ENCODE results near the gene DCAF8.
A peak's percentile ranks its signal among the peaks of the same experiment; 100 is the strongest.

The DCAF8 gene

DNA sequence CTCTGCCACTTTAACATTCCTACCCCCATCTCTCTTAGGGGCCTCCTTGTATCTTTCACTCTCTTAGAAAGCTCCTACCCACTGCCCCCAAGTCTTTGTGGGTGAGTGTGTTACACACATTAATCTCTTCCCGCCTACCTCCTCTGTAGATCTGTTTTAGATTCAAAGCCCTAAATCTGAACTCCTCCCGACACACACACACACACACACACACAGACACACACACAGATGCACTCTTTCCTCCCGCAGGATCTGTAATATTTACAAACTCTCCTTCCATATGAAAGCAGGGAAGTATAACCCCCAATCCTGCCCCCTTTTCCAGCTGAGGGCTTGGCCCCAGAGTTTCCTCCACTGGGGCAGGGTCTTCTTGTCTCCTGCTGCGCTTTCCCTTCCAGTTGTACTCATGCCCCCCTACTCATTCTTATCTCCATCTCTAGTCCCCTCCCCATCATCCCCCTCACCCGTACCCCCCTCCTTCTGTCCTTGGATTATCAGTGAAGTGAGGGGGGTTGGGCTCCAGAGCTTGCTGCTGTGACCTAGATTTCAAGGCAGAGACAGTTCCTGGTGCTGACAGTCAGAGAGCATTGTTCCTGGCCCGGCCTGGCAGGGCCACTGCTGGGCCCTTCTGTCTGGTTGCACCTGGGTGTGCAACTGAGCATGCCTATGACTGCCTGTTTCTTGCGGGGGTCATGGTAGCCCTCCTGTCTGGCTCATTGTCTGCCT is 52.9 kb downstream of the DCAF8 start:
- H3K27ac ChIP-seq = peak overlapping the region; percentile 40 to 99
- peak; percentile 66 for DNase-seq (ENCODE audit: low spot score)
- peak overlapping the region; percentile 27 for H3K4me3 ChIP-seq
- TF ChIP-seq CTCF (IDR thresholded peaks at IDR 0.05) = no peak

GRCh38 chr1:160208557-160209320 is 53.6 kb downstream of the DCAF8 start:
- Histone ChIP-seq H3K4me3 (peak overlapping the region; percentile 33), H3K27ac (peak overlapping the region in 1 of 2 donors; percentile 99)
- TF ChIP-seq CTCF (IDR thresholded peaks at IDR 0.05) = no peak
- DNase-seq (ENCODE audit: low spot score) = peak; percentile 65

DNA sequence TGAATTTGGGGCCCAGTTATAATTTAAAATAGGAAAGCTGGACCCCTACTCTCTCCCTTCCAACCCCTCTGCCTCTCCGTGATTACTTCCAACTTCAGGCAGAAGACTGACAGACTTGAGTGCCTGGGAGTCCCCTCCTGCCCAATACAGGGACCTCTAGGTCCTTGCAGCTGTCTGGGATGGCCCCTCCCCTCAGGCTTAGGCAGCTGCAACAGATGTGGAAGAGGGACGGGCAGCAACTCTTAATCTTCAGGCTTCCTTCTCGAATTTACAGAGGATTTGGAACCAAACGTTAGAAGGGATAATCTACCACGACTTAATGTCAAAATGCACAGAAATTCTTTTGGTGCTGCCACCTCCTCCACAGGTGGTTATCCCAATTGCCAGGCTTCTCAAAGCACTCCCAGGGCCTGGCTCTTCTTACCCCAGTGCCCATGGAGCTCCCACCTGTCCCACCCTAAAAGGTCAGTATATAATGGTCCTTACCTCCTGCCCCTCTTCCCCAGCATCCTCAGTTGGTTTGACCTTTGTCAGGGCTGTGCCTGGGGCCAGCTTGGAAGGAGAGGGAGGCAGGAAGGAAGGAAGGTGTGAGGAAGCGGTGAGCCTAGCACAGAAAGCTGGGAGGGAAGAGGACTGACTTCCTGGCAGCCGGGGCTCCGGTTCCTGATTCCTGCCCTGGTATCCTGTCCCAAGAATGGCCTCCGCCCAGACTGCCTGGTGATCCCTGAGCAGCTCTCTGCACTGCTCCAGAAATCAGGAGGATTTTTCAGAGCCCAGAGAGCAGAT is 54.4 kb downstream of the DCAF8 start:
- no peak for DNase-seq (ENCODE audit: low spot score)
- no peak for TF ChIP-seq CTCF (IDR thresholded peaks at IDR 0.05)
- peak overlapping the region; percentile 33 for H3K4me3 ChIP-seq
- peak overlapping the region in 1 of 2 donors; percentile 99 for H3K27ac ChIP-seq

DNA sequence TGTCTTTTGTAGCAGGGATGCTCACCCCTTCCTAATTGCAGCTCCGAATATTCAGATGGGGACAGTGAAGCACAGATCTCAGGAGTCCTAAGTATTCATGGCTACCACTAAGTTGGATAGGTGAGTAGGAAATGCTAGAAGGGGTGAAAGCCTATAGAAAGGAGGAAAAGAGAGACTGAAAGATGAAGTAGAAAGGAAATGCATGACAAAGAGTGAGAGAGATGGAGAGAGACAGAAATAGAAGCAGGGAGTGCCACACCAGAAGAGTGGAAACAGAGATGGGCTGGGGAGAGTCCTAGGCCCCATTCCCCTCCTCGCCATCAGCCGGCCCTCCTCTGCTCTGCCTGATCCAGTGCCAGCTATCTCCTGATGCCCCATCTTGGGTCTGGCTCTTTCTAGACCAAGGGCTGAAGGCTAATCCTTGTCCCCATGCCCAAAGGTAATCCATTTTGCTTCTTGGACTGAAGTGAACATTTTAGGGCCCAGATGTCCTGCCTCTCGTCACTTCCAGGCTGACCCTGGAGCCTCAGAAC is 55.2 kb downstream of the DCAF8 start:
- no peak for DNase-seq (ENCODE audit: low spot score)
- H3K4me3 ChIP-seq = peak overlapping the region; percentile 98
- TF ChIP-seq CTCF (IDR thresholded peaks at IDR 0.05) = no peak
- peak overlapping the region; percentile 97 to 99 for H3K27ac ChIP-seq

DNA sequence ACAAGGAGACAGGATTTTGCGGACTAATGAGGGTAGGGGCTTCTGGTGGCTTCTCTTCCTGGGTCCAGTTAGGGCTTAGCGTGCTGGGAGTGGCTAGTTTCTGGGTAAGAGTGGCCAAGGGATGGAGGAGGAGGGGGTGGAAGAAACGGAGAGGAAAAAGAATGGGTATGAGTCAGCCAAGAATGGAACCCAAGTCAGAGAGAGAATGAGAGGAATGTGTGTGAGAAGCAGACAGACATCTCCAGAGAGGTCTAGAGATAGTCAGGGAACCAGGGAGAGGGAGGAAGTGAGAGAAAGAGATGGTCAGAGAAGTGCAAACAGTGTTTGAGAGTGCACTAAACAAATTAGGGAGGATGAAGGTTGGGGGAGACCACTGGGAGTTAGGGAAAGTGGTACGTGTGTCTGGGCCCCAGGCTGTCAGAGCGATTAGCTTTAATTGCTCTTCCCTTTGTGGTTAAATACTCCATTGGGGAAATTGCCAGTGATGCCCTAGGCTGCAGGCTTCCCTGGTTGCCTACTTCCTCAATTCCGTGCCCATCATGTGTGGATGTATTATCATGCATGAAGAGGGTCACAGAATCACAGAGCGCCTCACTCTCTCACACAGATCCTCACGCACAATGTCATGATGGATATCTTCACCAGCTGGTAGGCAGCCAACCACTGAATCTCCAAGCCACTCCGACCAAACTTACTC is 55.8 kb downstream of the DCAF8 start:
- H3K4me3 ChIP-seq = peak overlapping the region; percentile 98
- peak overlapping the region; percentile 97 to 99 for H3K27ac ChIP-seq
- DNase-seq (ENCODE audit: low spot score) = no peak
- TF ChIP-seq CTCF (IDR thresholded peaks at IDR 0.05) = no peak

- TF ChIP-seq CTCF (IDR thresholded peaks at IDR 0.05) = no peak
- DNase-seq (ENCODE audit: low spot score) = no peak
These were observed 56.3 kb downstream of the DCAF8 start for GRCh38 chr1:160206036-160206389.

More at GRCh38 chr1:160206036-160206389, 56.3 kb downstream of the DCAF8 start:
- peak overlapping the region; percentile 98 for H3K4me3 ChIP-seq
- peak overlapping the region; percentile 97 to 99 for H3K27ac ChIP-seq

Data from coronary artery (tissue), 2 donors.